ENCODE data around the gene DALRD3. TPM values are rescaled to one million over a fixed set of nuclear protein-coding genes. Genes with fewer than 3 reads are reported as not detected.

The DALRD3 gene
- total RNA-seq, 1 donor from 2014 or later: 32.9 TPM

GRCh38 chr3:48990636-48991469, 27.5 kb downstream of the DALRD3 start:
- peak; percentile 72 for DNase-seq (ENCODE audit: low spot score)
- peak overlapping the region; percentile 17 for H3K27ac ChIP-seq

GRCh38 chr3:48989796-48990635, 28.4 kb downstream of the DALRD3 start, which contains the start of gene P4HTM:
P4HTM (plus strand) TSS chr3:48990241; CDS start chr3:48990257, 16 bp downstream.
- H3K9me3 Mint-ChIP-seq: no peaks in the 10 kb centered on the region
- TF ChIP-seq EZH2phosphoT487 (IDR thresholded peaks at IDR 0.05): no peak
- TF ChIP-seq CTCF (IDR thresholded peaks at IDR 0.05): peak; percentile 42
- H3K36me3 Mint-ChIP-seq: peaks cover 8% of the 10 kb centered on the region
- Histone ChIP-seq H3K79me2 (ENCODE audit: low read depth) (peaks cover 43% of the 10 kb centered on the region), H2AFZ (replicated peaks) (peak within 1 kb of the TSS; percentile 82), H3K9ac (peak within 1 kb of the TSS; percentile 63), H3K9me3 (ENCODE audit: low read depth) (no peaks in the 10 kb centered on the region), H3K4me1 (peaks cover 17% of the 10 kb centered on the region), H3K36me3 (no peaks in the 10 kb centered on the region), H3K4me2 (peak within 1 kb of the TSS; percentile 94), H3K4me3 (peak within 1 kb of the TSS; percentile 85), H4K20me1 (ENCODE audit: low read depth) (no peaks in the 10 kb centered on the region), H3F3A (ENCODE audit: low read depth) (peaks cover 24% of the 10 kb centered on the region), H3K27ac (peak within 1 kb of the TSS; percentile 60), H3K27me3 (no peaks in the 10 kb centered on the region)
- peak within 1 kb of the TSS; percentile 91 for H3K4me3 Mint-ChIP-seq
- DNase-seq (ENCODE audit: low spot score): peak; percentile 89
- peaks cover 7% of the 10 kb centered on the region for H3K27me3 Mint-ChIP-seq (ENCODE audit: insufficient read depth, low read depth)
- H3K4me1 Mint-ChIP-seq: peaks cover 26% of the 10 kb centered on the region
- peak within 1 kb of the TSS; percentile 87 for H3K27ac Mint-ChIP-seq

More at GRCh38 chr3:48990636-48991469, 27.5 kb downstream of the DALRD3 start:
- Histone ChIP-seq H3K4me1 (peaks cover 17% of the 10 kb centered on the region), H3K27me3 (no peaks in the 10 kb centered on the region), H3K79me2 (ENCODE audit: low read depth) (peaks cover 43% of the 10 kb centered on the region), H3K9me3 (ENCODE audit: low read depth) (no peaks in the 10 kb centered on the region), H3K4me3 (peak overlapping the region; percentile 85), H3K36me3 (no peaks in the 10 kb centered on the region), H3K4me2 (peak overlapping the region; percentile 94), H3F3A (ENCODE audit: low read depth) (peaks cover 24% of the 10 kb centered on the region), H2AFZ (replicated peaks) (peak overlapping the region; percentile 75), H3K9ac (peak overlapping the region; percentile 63), H4K20me1 (ENCODE audit: low read depth) (no peaks in the 10 kb centered on the region)
- Mint-ChIP-seq H3K9me3 (no peaks in the 10 kb centered on the region), H3K27me3 (ENCODE audit: insufficient read depth, low read depth) (peaks cover 8% of the 10 kb centered on the region), H3K36me3 (peaks cover 12% of the 10 kb centered on the region), H3K4me1 (peaks cover 26% of the 10 kb centered on the region), H3K4me3 (peak overlapping the region; percentile 88), H3K27ac (peak overlapping the region; percentile 43)
- TF ChIP-seq EZH2phosphoT487 (IDR thresholded peaks at IDR 0.05) (no peak), CTCF (IDR thresholded peaks at IDR 0.05) (no peak), EZH2 (IDR thresholded peaks at IDR 0.05) (no peak)

GRCh38 chr3:48989126-48989795, 29.1 kb downstream of the DALRD3 start:
- H3K36me3 ChIP-seq: no peaks in the 10 kb centered on the region
- H3K27me3 ChIP-seq: no peaks in the 10 kb centered on the region
- peak overlapping the region; percentile 82 for H2AFZ ChIP-seq (replicated peaks)
- H3K4me3 Mint-ChIP-seq: peak overlapping the region; percentile 91
- peak overlapping the region; percentile 85 for H3K4me3 ChIP-seq
- no peaks in the 10 kb centered on the region for H4K20me1 ChIP-seq (ENCODE audit: low read depth)
- TF ChIP-seq CTCF (IDR thresholded peaks at IDR 0.05): no peak
- no peak for TF ChIP-seq EZH2phosphoT487 (IDR thresholded peaks at IDR 0.05)
- no peak for TF ChIP-seq EZH2 (IDR thresholded peaks at IDR 0.05)
- H3K79me2 ChIP-seq (ENCODE audit: low read depth): peaks cover 43% of the 10 kb centered on the region
- DNase-seq (ENCODE audit: low spot score): no peak
- H3K9me3 Mint-ChIP-seq: no peaks in the 10 kb centered on the region
- peak overlapping the region; percentile 60 for H3K27ac ChIP-seq
- H3K27me3 Mint-ChIP-seq (ENCODE audit: insufficient read depth, low read depth): peaks cover 7% of the 10 kb centered on the region
- H3K4me1 Mint-ChIP-seq: peaks cover 26% of the 10 kb centered on the region
- peaks cover 24% of the 10 kb centered on the region for H3F3A ChIP-seq (ENCODE audit: low read depth)
- H3K4me2 ChIP-seq: peak overlapping the region; percentile 94
- peaks cover 17% of the 10 kb centered on the region for H3K4me1 ChIP-seq
- H3K9me3 ChIP-seq (ENCODE audit: low read depth): no peaks in the 10 kb centered on the region
- peak overlapping the region; percentile 87 for H3K27ac Mint-ChIP-seq
- H3K9ac ChIP-seq: no peak overlapping the region
- peaks cover 8% of the 10 kb centered on the region for H3K36me3 Mint-ChIP-seq
